ENCODE measurements around the gene SPATA2L.
"Not testable (repeated sequence)": the region's sequence is repeated elsewhere in the genome, so short reads cannot be mapped to it uniquely, and the experiment has no call there.

SPATA2L gene

DNA sequence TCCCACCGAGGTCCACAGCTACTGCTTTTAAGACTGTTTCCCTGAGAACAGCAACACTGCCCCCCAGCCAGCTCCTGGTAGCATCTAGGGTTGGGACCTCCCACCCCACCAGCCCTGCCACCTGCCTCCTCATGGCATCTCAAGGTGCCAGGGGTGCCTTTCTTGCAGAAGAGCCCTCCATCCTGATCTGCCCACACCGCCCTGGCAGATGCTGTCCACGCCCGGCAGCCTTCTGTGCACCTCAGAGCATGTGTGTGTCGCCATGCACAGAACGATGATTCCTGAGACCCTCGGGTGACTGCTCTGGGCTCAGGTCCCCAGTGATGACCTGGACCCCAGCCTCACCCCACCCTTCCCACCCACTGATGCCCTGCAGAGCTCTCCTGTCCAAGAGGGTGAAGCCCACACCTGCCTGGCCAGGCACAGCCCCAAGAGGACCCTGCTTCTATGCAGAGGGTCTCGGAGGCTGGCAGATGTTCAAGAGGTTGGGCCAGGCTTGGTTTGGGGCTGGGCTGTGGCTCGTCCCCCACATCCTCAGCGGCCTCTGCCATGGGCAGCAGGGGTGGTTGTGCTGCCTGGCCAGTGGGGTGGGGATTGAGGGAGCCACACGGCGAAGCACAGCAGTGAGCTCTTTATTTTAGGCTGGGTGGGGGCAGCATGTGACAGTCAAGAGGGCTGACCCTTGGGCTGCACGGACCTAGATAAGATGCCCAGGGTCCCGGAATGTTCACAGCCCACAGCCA, 5.2 kb upstream of the SPATA2L start:
- no peak for DNase-seq

DNA sequence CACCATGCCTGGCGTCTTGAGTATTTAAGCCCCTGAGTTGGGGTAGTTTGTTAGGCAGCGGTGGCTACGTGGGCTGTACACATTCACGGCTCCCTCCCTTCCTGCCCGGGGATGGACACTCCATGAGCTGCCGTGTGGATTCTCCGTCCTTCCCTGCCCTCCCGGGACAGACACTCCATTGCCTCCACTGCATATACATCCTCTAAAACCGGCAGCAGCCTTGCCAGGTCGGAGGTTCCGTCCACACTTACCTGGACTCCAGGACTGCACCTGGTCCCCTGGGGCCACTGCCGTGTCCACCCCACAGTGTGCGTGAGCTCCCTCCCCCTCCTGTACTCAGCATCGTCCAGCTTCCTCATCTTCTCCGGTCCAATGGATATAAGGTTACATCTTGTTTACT, 3.5 kb upstream of the SPATA2L start:
- no peak for DNase-seq

DNA sequence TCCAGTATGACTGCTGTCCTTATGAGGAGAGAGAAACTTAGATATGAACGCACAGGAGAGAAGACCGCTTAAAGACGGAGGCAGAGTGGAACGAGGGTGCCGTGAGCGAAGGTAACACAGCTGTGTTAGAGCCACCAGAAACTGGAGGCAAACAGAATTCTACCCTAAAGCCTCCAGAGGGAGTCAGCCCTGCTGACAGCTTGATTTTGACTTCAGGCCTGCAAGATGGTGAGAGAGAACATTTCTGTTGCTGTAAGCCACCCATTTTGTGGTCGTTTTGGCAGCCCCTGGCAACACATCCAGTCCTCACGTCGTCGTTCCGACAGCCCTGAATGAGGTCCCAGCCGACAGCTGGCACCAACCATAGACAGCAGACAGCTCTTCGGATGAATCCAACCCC, 2.8 kb upstream of the SPATA2L start:
- DNase-seq = no peak

DNA sequence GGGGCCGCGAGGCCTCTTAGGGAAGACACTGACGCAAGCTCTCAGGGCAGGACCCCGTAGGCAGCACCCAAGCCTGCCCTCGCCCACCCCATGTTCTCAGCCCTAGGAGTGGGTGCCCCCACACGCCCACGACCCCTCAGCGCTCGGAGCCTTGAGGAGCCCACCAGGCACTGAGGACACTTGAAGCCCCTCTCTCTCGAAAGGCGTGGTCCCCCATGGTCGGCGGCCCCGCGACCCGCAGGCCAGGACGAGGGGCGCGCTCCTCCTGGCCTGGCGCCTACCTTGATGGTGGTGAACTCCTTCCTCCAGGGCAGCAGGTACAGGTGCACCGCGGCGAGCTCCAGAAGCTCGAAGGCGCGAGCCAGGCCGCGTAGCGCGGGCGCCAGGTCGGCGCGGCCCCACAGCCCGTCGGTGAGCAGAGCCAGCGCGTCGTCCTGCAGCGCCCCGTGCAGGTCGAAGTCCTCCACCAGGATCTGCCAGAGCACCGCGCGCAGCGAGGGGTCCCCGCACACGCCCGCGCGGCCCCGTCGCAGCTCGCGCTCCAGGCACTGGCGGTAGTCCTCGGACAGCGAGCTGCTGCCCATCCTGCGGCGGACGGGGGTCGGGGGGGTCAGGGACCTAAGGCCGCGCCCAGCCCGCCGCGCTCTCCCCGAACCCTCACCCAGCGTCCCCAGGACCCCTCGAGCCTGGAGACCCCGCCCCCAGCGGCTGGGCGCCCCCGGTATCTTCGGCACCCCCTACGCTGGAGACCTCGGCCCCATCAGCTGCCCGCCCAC, 668 bp downstream of the SPATA2L start:
- DNase-seq = peak; percentile 51

DNA sequence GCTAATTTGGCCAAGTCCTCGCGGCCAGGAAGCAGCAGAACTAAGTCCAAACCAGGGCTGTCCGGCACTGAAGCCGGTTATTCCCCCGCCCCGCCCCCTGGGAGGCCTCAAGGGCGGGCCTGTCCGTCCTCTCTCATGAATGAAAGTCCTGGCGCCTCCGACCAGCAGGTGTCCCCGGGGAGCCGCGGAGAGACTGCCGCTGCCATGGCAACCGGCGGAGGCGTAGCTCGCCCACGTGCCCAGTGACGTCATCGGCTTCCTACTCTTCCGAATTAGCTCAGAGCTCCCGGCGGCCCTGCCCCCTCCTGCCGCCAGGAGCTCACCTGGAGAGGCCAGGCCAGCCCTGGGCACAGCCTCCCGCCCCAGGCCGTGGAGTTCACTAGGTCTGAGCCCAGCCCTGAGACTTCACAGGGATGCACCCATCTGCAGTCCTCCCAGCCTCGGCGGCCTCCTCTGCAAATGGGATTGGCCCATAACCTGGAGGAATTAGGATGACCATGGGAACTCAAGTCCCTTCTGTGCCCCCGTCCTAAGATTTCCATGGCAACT, 1.3 kb downstream of the SPATA2L start:
- peak; percentile 89 for DNase-seq

DNA sequence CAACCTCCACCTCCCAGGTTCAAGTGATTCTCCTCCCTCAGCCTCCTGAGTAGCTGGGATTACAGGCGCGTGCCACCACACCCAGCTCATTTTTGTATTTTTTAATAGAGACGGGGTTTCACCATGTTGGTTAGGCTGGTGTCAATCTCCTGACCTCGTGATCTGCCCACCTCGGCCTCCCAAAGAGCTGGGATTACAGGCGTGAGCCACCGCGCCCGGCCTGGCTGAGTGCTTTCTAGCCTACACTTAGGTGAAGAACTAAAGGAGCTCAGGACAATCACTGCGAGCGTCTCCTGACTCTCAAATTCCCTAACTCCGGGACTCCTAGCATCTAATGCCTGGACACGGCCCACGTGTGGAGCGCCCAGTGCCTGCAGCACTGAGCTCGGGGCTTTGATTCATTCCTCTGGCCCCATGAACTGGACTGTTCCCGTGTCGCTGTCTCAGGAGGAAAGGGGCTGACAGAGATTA, 1.8 kb downstream of the SPATA2L start:
- not testable (repeated sequence) for DNase-seq

- DNase-seq = not testable (repeated sequence)
Measured at GRCh38 chr16:89698717-89699116, 2.8 kb downstream of the SPATA2L start.

DNA sequence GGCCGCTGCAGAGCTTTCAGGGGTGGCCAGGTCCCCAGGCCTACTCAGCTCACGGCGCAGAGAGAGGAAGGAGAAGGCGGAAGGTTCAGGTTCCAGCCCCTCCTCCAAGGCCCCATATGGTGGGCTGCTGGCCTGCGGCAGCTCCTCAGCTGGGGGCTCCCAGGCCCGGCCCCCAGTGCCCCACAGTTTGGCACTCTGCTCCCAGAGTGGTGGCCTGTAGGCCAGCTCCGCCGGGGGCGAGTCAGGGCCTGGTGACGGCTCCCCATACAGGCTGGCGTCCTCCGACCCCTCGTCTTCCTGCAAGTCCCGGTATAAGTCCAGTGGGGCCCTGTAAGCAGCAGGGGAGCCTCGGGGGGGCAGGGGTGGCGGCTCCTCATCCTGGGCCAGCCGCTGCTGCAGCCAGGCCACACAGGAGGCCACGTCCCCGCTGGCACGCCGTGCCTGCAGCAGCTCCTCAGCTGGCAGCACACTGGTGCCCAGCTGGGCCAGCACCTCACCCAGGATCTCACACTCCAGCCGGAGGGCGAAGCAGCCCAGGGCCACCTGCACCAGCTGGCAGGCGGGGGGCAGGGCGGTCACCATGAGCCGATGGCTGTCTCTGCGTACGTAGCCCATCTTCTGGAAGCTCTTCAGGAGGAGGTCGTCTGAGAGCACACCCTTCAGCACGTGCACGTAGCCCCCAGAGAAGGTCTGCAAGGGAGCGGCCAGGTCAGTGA, 3.7 kb downstream of the SPATA2L start:
- no peak for DNase-seq

DNA sequence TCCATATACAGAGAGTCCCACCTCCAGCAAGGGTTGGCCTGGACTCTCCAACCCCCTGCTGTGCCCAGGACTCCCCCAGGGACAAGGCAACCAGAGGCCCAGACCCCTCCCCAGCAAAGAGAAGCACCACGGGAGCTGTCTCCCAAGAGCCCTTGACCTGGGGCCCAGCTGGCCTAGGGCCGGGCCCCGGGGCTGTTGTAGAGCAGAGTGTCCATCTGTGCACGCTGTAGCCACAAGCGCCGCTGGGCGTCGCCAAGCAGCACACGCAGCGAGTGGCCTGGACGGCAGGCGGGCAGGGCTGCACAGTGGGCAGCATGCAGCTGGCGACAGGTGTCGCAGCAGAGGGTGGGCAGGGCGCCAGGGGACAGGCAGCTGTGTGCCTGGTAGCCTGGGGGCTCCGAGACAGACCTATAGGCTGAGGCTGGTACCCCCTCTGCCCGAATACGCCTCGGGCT, 4.3 kb downstream of the SPATA2L start:
- DNase-seq = no peak

- no peak for DNase-seq
Measured at GRCh38 chr16:89696670-89697128, 4.8 kb downstream of the SPATA2L start.

DNA sequence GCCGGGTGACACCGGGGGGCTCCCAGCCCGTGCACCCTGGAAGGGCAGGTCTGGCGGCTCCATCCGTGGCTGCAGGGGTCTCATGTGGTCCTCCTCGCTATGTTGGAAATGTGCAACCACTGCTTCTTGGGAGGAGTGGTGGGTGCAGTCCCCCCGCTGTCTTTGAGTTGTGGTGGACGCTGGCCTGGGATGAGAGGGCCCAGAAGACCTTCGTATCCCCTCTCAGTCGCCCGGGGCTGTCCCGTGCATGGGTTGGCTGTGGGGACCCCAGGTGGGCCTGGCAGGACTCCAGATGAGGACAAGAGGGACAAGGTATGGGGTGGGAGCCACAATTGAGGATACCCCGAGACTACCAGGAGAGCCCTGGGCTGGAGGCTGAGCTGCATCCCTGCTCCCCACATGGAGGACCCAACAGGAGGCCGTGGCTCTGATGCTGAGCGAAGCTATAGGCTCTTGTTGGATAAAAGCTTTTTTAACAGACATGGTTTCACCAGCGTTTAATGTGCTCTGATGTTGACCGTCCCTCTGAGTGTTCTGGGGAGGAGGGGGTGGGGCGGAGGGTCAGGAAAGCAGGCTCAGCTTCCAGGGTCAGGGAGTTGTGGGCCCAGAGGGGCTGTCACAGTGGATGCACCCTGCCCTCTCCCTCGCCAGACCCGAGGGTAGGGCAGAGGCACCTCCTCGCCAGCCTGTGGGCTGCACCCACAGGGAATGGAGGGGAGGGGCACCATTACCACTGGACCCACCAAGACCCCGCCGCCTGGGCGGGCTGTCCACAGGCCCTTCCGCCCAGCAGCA, 5.4 kb downstream of the SPATA2L start:
- no peak for DNase-seq

DNA sequence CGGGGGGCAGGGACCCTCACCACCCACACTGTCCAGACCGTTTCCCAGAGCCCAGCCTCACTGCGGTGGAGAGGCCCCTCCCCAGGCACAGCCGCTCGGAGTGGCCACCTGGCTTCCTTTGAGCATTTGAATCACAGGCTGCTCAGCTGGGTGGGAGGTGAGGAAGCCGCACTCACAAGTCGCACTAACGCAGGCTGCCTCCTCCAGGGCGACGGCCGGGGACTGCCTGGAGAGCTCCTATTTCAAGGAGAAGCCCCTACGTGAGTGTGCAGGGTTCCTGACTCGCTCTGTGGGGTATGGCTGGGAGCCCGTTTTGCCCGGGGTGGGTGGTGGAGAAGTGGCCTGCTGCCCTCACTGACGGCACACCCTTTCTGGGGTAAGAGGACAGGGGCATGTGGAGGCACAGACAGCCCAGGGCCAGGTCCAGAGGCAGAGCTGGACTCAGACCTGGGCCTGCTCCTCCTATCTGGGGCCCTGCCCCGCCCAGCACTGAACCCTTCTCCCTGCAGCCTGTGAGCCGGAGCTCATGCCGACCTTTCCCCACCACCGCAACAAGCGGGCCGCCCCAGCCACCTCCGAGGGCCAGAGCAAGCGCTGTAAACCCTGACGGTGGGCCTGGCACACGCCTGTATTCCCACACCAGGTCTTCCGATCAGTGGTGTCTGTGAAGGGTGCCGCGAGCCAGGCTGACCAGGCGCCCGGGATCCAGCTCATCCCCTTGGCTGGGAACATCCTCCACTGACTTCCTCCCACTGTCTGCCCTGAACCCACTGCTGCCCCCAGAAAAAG, 6.2 kb downstream of the SPATA2L start:
- DNase-seq = no peak

DNA sequence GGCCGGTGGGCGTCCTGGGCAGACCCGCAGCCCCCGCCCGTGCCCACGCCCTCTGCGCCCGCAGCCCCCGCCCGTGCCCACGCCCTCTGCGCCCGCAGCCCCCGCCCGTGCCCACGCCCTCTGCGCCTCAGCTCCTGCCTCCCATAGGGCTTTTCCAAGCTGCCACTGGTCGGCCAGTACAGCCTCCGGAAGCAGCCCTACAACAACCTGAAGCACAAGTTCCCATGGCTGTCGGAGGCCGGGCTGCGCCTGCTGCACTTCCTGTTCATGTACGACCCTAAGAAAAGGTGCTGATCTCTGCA, 6.8 kb downstream of the SPATA2L start:
- not testable (repeated sequence) for DNase-seq

DNA sequence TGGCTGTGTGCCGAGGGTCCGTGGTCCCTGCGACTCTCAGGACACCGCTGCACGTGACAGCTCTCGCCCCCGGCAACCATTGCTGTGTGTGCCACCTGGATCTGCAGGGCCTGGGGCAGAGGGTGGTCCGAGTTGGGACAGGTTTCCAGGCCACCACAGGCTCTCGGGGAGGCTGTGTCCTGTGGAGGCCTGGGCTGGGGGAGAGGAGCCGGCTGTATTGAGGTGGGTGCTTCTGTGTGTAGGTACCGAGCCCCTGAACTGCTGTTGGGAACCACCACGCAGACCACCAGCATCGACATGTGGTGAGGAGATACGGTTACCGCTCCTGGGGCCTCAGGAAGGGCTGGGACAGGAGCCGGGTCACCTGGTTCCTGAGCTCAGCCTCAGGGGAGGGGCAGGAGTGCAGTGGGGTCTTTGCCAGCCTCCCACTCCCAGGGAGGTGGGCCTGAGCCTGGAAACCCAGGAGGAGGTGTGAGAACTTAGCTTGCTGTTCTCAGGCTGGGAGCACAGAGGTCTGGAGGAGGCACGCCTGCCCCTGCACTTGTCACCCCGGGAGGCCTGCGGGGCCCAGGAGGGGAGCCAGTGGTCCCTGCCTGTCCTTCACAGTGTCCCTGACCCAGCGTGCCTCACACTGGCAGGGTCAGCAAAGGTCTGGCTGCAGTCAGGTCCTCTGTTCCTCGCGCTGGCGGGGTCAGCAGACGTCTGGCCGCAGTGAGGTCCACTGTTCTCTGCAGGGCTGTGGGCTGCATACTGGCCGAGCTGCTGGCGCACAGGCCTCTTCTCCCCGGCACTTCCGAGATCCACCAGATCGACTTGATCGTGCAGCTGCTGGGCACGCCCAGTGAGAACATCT, 7.3 kb downstream of the SPATA2L start:
- no peak for DNase-seq

GRCh38 chr16:89693289-89693731, 8.2 kb downstream of the SPATA2L start:
- DNase-seq = no peak

GRCh38 chr16:89691986-89692569, 9.4 kb downstream of the SPATA2L start:
- no peak for DNase-seq

- no peak for DNase-seq
Measured at GRCh38 chr16:89691231-89691985, 10.1 kb downstream of the SPATA2L start.

GRCh38 chr16:89690392-89690901, 11.1 kb downstream of the SPATA2L start:
- DNase-seq = no peak

GRCh38 chr16:89689621-89690020, 11.9 kb downstream of the SPATA2L start:
- DNase-seq = not testable (repeated sequence)
